OCI-M2 (cell line): ENCODE results near the gene ALG10B.

Experiments used
- DNase-seq: peaks from one replicate; lab custom pipeline; 2025; ENCODE audit not compliant: unreplicated experiment; lab: John Stamatoyannopoulos, UW

Gene ALG10B

DNA sequence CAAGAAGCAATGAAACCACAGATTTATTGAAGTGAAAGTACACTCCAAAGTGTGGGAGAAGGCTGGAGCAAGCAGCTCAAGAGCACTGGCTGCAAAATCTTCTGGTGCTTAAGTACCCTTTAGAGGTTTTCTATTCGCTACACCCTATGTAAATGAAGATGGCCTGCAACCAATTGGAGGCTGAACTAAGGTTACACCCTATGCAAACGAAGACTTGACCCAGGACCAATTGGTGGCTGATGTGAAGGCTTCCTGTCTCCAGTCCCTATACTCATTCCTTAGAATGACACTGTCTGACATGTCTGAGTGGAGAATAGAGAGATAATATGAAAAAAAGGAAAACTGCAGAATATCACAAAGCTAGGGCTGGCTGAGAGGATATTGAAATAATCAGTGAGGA is 57.2 kb downstream of the ALG10B start:
- no peak for DNase-seq

DNA sequence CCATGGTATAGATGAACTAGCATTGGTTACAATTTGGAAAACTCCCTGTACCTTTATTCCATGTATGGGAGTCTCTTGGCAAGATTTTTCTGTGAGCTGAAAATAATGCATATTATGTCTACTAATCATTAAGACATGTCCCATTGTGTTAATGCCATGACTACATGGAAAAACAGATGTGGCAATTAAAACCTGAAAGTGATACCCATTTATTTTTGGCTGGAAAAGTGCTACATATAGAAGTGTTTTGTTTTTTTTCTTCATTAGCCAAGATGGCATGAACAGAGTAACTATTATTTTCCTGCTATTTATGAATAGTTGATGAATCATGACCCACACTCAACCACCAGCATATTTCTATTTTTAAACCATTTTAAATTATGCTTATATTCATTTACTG is 58.2 kb downstream of the ALG10B start:
- DNase-seq = no peak
